GF-D8 (cell line): ENCODE measurements around the gene ENOPH1.
A peak's percentile ranks its signal among the peaks of the same experiment; 100 is the strongest.

ENCODE experiments used
- DNase-seq: peaks from one replicate; lab custom pipeline; 2025; lab: John Stamatoyannopoulos, UW

The ENOPH1 gene

GRCh38 chr4:82428526-82428968 is 1.8 kb upstream of the ENOPH1 start:
- no peak for DNase-seq

GRCh38 chr4:82428969-82429727 is 1.2 kb upstream of the ENOPH1 start:
- DNase-seq: peak; percentile 68

- peak; percentile 34 for DNase-seq
Measured at GRCh38 chr4:82429728-82430192, 630 bp upstream of the ENOPH1 start.

GRCh38 chr4:82430964-82431745 is 765 bp downstream of the ENOPH1 start:
- no peak for DNase-seq

GRCh38 chr4:82431831-82432230 is 1.4 kb downstream of the ENOPH1 start:
- no peak for DNase-seq

- DNase-seq: no peak
Measured at GRCh38 chr4:82432596-82432995, 2.2 kb downstream of the ENOPH1 start.

- DNase-seq: no peak
Measured at GRCh38 chr4:82433791-82434190, 3.4 kb downstream of the ENOPH1 start.

GRCh38 chr4:82434949-82435348 is 4.6 kb downstream of the ENOPH1 start:
- DNase-seq: no peak

GRCh38 chr4:82436130-82436529 is 5.7 kb downstream of the ENOPH1 start:
- no peak for DNase-seq

- DNase-seq: no peak
Measured at GRCh38 chr4:82436780-82437179, 6.4 kb downstream of the ENOPH1 start.

GRCh38 chr4:82437285-82438005 is 7.1 kb downstream of the ENOPH1 start:
- no peak for DNase-seq

GRCh38 chr4:82439088-82439487 is 8.7 kb downstream of the ENOPH1 start:
- DNase-seq: no peak

- DNase-seq: no peak
Measured at GRCh38 chr4:82447886-82448285, 17.5 kb downstream of the ENOPH1 start.

- DNase-seq: no peak
Measured at GRCh38 chr4:82450966-82451755, 20.8 kb downstream of the ENOPH1 start.

- DNase-seq: no peak
Measured at GRCh38 chr4:82452026-82452425, 21.6 kb downstream of the ENOPH1 start.

GRCh38 chr4:82457266-82457665 is 26.9 kb downstream of the ENOPH1 start:
- no peak for DNase-seq

GRCh38 chr4:82458729-82459128 is 28.3 kb downstream of the ENOPH1 start:
- DNase-seq: no peak

- no peak for DNase-seq
Measured at GRCh38 chr4:82461710-82462109, 31.3 kb downstream of the ENOPH1 start.

GRCh38 chr4:82462415-82462831 is 32.0 kb downstream of the ENOPH1 start:
- peak; percentile 19 for DNase-seq

GRCh38 chr4:82463221-82463620 is 32.8 kb downstream of the ENOPH1 start:
- no peak for DNase-seq

- DNase-seq: no peak
Measured at GRCh38 chr4:82467471-82467870, 37.1 kb downstream of the ENOPH1 start.
